Lower leg skin (tissue), 4 donors: ENCODE measurements around the gene SH2D3A. TPM values are rescaled to one million over a fixed set of nuclear protein-coding genes. Genes with fewer than 3 reads are reported as not detected.

Experiments
- DNase-seq, 2 donors: peaks; one replicate each; pipeline ENCODE4 v3.0.0-alpha.2; 2019; ENCODE audit warnings: low spot score in 2 of 2
- H3K4me3 ChIP-seq: fragments of 200-600 bp; sonication (generic); 2 replicates; pipeline ENCODE4 v1.5.1; 2017; ENCODE audit warnings: mild to moderate bottlenecking, low read depth; ENCODE audit not compliant: poor library complexity, severe bottlenecking
- CTCF ChIP-seq, 3 donors: fragments of 450-650 bp; IDR thresholded peaks; one replicate each; pipeline ENCODE4 v1.5.1; 2016; ENCODE audit warnings: antibody characterized with exemption in 3 of 3, mild to moderate bottlenecking in 3 of 3, moderate library complexity in 2 of 3
- POLR2A ChIP-seq, 2 donors: fragments of 450-650 bp; IDR thresholded peaks; one replicate each; pipeline ENCODE4 v1.6.1; 2016 to 2017; ENCODE audit warnings: antibody characterized with exemption in 2 of 2, mild to moderate bottlenecking in 1 of 2, moderate library complexity in 1 of 2
- WGBS, 2 donors: methylation state at CpG; one replicate each; pipeline ENCODE4 v1.1.5; 2018; 5-methylcytosine and 5-hydroxymethylcytosine counted together
- intact Hi-C: fragments of 100-400 bp; cut with DNase I; formaldehyde crosslinking; loops from one replicate; pipeline ENCODE4 v1.15.0; 2023; ENCODE audit warnings: low total_unique reads
- total RNA-seq, 4 donors: library from RNA; depleted of rRNA; stranded (reverse); fragments of >200 nt; gene quantifications; one replicate each; pipeline ENCODE4 v1.1.0, GENCODE V29; 2016

Gene SH2D3A
- total RNA-seq, 4 donors from 2014 or later: 53.0 to 142 (median 62.3) TPM

- intact Hi-C loops: no loop called here
- 5 to 9% methylated on average over 18 to 24 of the region's 24 CpGs for WGBS, 2 donors
- peak; percentile 51 to 93 for DNase-seq
- H3K4me3 ChIP-seq: no peak overlapping the region
- TF ChIP-seq CTCF (IDR thresholded peaks at IDR 0.05) (no peak), POLR2A (IDR thresholded peaks at IDR 0.05) (no peak)
Observed at GRCh38 chr19:6738787-6739389, 28.3 kb downstream of the SH2D3A start.

- TF ChIP-seq POLR2A (IDR thresholded peaks at IDR 0.05) (no peak), CTCF (IDR thresholded peaks at IDR 0.05) (peak in 1 of 3 donors; percentile 58)
- intact Hi-C loops: no loop called here
- no peak overlapping the region for H3K4me3 ChIP-seq
- DNase-seq: peak; percentile 83 to 98
- WGBS, 2 donors: 9 to 16% methylated on average over 13 of the region's 13 CpGs
Observed at GRCh38 chr19:6737873-6738786, 29.1 kb downstream of the SH2D3A start.

GRCh38 chr19:6737284-6737872 is 29.9 kb downstream of the SH2D3A start, which contains the start of gene GPR108:
Gene GPR108, minus strand, starts transcription at chr19:6737580. Its CDS starts 4 bp downstream, at chr19:6737576.
- 0 to 1% methylated on average over 43 to 44 of the region's 55 CpGs for WGBS, 2 donors

GRCh38 chr19:6736917-6737283 is 30.3 kb downstream of the SH2D3A start:
- DNase-seq: no peak
- 0 to 2% methylated on average over 11 to 12 of the region's 16 CpGs for WGBS, 2 donors
- H3K4me3 ChIP-seq: peak overlapping the region; percentile 79
- no peak for TF ChIP-seq POLR2A (IDR thresholded peaks at IDR 0.05)
- TF ChIP-seq CTCF (IDR thresholded peaks at IDR 0.05): no peak
- intact Hi-C loops: no loop called here

More at GRCh38 chr19:6737284-6737872, 29.9 kb downstream of the SH2D3A start, which contains the start of gene GPR108:
- intact Hi-C loops: no loop called here
- peak; percentile 100 for DNase-seq
- TF ChIP-seq POLR2A (IDR thresholded peaks at IDR 0.05) (no peak), CTCF (IDR thresholded peaks at IDR 0.05) (no peak)
- H3K4me3 ChIP-seq: peak within 1 kb of the TSS; percentile 79

GRCh38 chr19:6736169-6736916 is 30.9 kb downstream of the SH2D3A start:
- peak in 1 of 3 donors; percentile 30 for TF ChIP-seq CTCF (IDR thresholded peaks at IDR 0.05)
- no peak for TF ChIP-seq POLR2A (IDR thresholded peaks at IDR 0.05)
- DNase-seq: peak; percentile 77 to 94
- 22 to 23% methylated on average over 23 to 24 of the region's 25 CpGs for WGBS, 2 donors
- intact Hi-C loops: no loop called here
- peak overlapping the region; percentile 79 for H3K4me3 ChIP-seq
